M059J (cell line): ENCODE measurements around the gene MC1R. TPM values are rescaled to one million over a fixed set of nuclear protein-coding genes. Genes with fewer than 3 reads are reported as not detected.
A peak's percentile ranks its signal among the peaks of the same experiment; 100 is the strongest.
"Not testable (repeated sequence)": the region's sequence is repeated elsewhere in the genome, so short reads cannot be mapped to it uniquely, and the experiment has no call there.

Experiments
- DNase-seq: peaks from one replicate; pipeline ENCODE4 v3.0.0-alpha.2; 2012; ENCODE audit warnings: low read depth
- total RNA-seq: library from RNA; depleted of rRNA; stranded (reverse); fragments of >200 nt; shearing (Covaris generic); gene quantifications from 2 replicates; pipeline ENCODE4 v1.2.3, GENCODE V29; 2014

The MC1R gene
- total RNA-seq, 1 experiment from 2014 or later: 4.0 TPM

- DNase-seq: no peak
Measured at GRCh38 chr16:89913408-89914387, 5.0 kb upstream of the MC1R start.

GRCh38 chr16:89914642-89915285 is 3.9 kb upstream of the MC1R start:
- not testable (repeated sequence) for DNase-seq

- DNase-seq: no peak
Measured at GRCh38 chr16:89915303-89916232, 3.1 kb upstream of the MC1R start.

- peak; percentile 96 for DNase-seq
Measured at GRCh38 chr16:89917773-89918452, 749 bp upstream of the MC1R start.

GRCh38 chr16:89919535-89920406 is 1.1 kb downstream of the MC1R start:
- DNase-seq: no peak

- peak; percentile 46 for DNase-seq
Measured at GRCh38 chr16:89920723-89921122, 2.1 kb downstream of the MC1R start.

GRCh38 chr16:89921131-89921701 is 2.6 kb downstream of the MC1R start:
- no peak for DNase-seq

- peak; percentile 98 for DNase-seq
Measured at GRCh38 chr16:89921702-89922476, 3.2 kb downstream of the MC1R start.

- peak; percentile 97 for DNase-seq
Measured at GRCh38 chr16:89922477-89922883, 3.8 kb downstream of the MC1R start.

- peak; percentile 77 for DNase-seq
Measured at GRCh38 chr16:89922884-89923639, 4.4 kb downstream of the MC1R start, which contains the start of gene TUBB3. Gene TUBB3, plus strand, starts transcription at chr16:89923342. Its CDS starts 60 bp downstream, at chr16:89923402.

GRCh38 chr16:89923640-89924296 is 5.1 kb downstream of the MC1R start:
- no peak for DNase-seq

GRCh38 chr16:89924297-89924924 is 5.7 kb downstream of the MC1R start:
- DNase-seq: peak; percentile 51

- no peak for DNase-seq
Measured at GRCh38 chr16:89924925-89925307, 6.3 kb downstream of the MC1R start.

GRCh38 chr16:89925596-89926079 is 7.0 kb downstream of the MC1R start:
- DNase-seq: no peak

- DNase-seq: no peak
Measured at GRCh38 chr16:89931305-89931896, 12.7 kb downstream of the MC1R start.

- no peak for DNase-seq
Measured at GRCh38 chr16:89931964-89932363, 13.3 kb downstream of the MC1R start.

GRCh38 chr16:89934019-89934418 is 15.4 kb downstream of the MC1R start:
- not testable (repeated sequence) for DNase-seq
